NCI-H2227 (cell line): ENCODE data around the gene FIBCD1.

Experiments
- DNase-seq: peaks from one replicate; lab custom pipeline; 2025; ENCODE audit not compliant: unreplicated experiment; lab: John Stamatoyannopoulos, UW

Gene FIBCD1

GRCh38 chr9:130937146-130938076, 1.6 kb downstream of the FIBCD1 start:
- no peak for DNase-seq

- peak; percentile 15 for DNase-seq
Observed at GRCh38 chr9:130936285-130937117, 2.5 kb downstream of the FIBCD1 start.

- no peak for DNase-seq
Observed at GRCh38 chr9:130935648-130936271, 3.3 kb downstream of the FIBCD1 start.

GRCh38 chr9:130934702-130935647, 4.1 kb downstream of the FIBCD1 start:
- no peak for DNase-seq

- no peak for DNase-seq
Observed at GRCh38 chr9:130934246-130934645, 4.8 kb downstream of the FIBCD1 start.

GRCh38 chr9:130933114-130934046, 5.7 kb downstream of the FIBCD1 start:
- DNase-seq, result no peak

GRCh38 chr9:130932255-130933079, 6.6 kb downstream of the FIBCD1 start:
- DNase-seq, result no peak

GRCh38 chr9:130931508-130932254, 7.4 kb downstream of the FIBCD1 start:
- no peak for DNase-seq

- DNase-seq, result no peak
Observed at GRCh38 chr9:130930804-130931349, 8.2 kb downstream of the FIBCD1 start.

- no peak for DNase-seq
Observed at GRCh38 chr9:130930132-130930803, 8.8 kb downstream of the FIBCD1 start.

GRCh38 chr9:130929571-130930038, 9.4 kb downstream of the FIBCD1 start:
- DNase-seq, result no peak

GRCh38 chr9:130927995-130928900, 10.8 kb downstream of the FIBCD1 start:
- peak; percentile 38 for DNase-seq

- DNase-seq, result no peak
Observed at GRCh38 chr9:130927338-130927737, 11.7 kb downstream of the FIBCD1 start.

GRCh38 chr9:130925050-130925678, 13.9 kb downstream of the FIBCD1 start:
- no peak for DNase-seq

- DNase-seq, result no peak
Observed at GRCh38 chr9:130924448-130924788, 14.6 kb downstream of the FIBCD1 start.
